H1 (cell line): ENCODE measurements around the gene PLEKHG3. TPM values are rescaled to one million over a fixed set of nuclear protein-coding genes. Genes with fewer than 3 reads are reported as not detected.

ENCODE experiments used
- CTCF ChIA-PET: fragments of 300-600 bp; sonication (Branson Sonifier 250); formaldehyde crosslinking; loops from one replicate; lab custom pipeline; 2021; ENCODE audit not compliant: partially characterized antibody; lab: Charles Lee
- POLR2A ChIA-PET: fragments of 300-600 bp; sonication (Branson Sonifier 250); formaldehyde crosslinking; loops from one replicate; lab custom pipeline; 2021; ENCODE audit warnings: inconsistent platforms; ENCODE audit not compliant: partially characterized antibody; lab: Charles Lee
- DNase-seq, 2 experiments: peaks; one replicate each; pipeline versions ENCODE4 v3.0.0 to v3.0.0-alpha.2; 2010 to 2022; ENCODE audit warnings: low spot score in 2 of 2, low read depth in 1 of 2, mixed read lengths in 1 of 2
- FAIRE-seq: peaks from 2 replicates; lab custom pipeline; 2011; peaks lifted over from hg19 to GRCh38; lab: Jason Lieb, UNC
- H2AFZ ChIP-seq: 2 replicates; pipeline ENCODE4 v1.8.1; 2012; ENCODE audit warnings: low read length, inconsistent platforms
- H2AK5ac ChIP-seq: 2 replicates; pipeline ENCODE4 v1.6.1; 2013; ENCODE audit warnings: low read depth, low read length
- H2BK120ac ChIP-seq: replicated peaks from 2 replicates; pipeline ENCODE3; 2013; ENCODE audit warnings: low read depth, low read length, inconsistent platforms
- H2BK12ac ChIP-seq: 2 replicates; pipeline ENCODE4 v1.6.1; 2013; ENCODE audit warnings: low read depth, low read length
- H2BK15ac ChIP-seq: 2 replicates; pipeline ENCODE4 v1.6.1; 2013; ENCODE audit warnings: low read length
- H2BK20ac ChIP-seq: 2 replicates; pipeline ENCODE4 v1.6.1; 2013; ENCODE audit warnings: low read length
- H2BK5ac ChIP-seq: 2 replicates; pipeline ENCODE4 v1.6.1; 2013; ENCODE audit warnings: low read depth, low read length
- H3K14ac ChIP-seq: 2 replicates; pipeline ENCODE4 v1.6.1; 2013; ENCODE audit warnings: inconsistent platforms; ENCODE audit not compliant: insufficient read length
- H3K18ac ChIP-seq: 2 replicates; pipeline ENCODE4 v1.6.1; 2013; ENCODE audit warnings: low read length; ENCODE audit errors: extremely low read depth
- H3K23ac ChIP-seq: 2 replicates; pipeline ENCODE4 v1.6.1; 2013; ENCODE audit warnings: inconsistent platforms; ENCODE audit not compliant: insufficient read length
- H3K23me2 ChIP-seq: 2 replicates; pipeline ENCODE4 v1.6.1; 2013; ENCODE audit warnings: low read depth, low read length
- H3K27ac ChIP-seq: 2 replicates; pipeline ENCODE4 v1.6.1; 2011; ENCODE audit warnings: low read depth, low read length, inconsistent platforms
- H3K27me3 ChIP-seq, 4 experiments: replicated peaks in 1 of 4; 1 replicate in 1 of 4; 2 replicates in 3 of 4; pipeline versions ENCODE4 v1.6.1 to v1.8.1; 2011 to 2013; ENCODE audit warnings: low read length in 3 of 4, mild to moderate bottlenecking in 3 of 4, inconsistent platforms in 2 of 4, mixed read lengths in 2 of 4, moderate library complexity in 1 of 4; ENCODE audit not compliant: control insufficient read depth in 3 of 4, insufficient read depth in 3 of 4; ENCODE audit errors: extremely low read depth in 1 of 4
- H3K36me3 ChIP-seq, 4 experiments: 2 replicates each; pipeline versions ENCODE4 v1.6.1 to v1.8.1; 2011 to 2013; ENCODE audit warnings: mild to moderate bottlenecking in 4 of 4, low read length in 3 of 4, moderate library complexity in 2 of 4, control low read depth in 1 of 4, inconsistent platforms in 1 of 4; ENCODE audit not compliant: insufficient read depth in 4 of 4, control insufficient read depth in 2 of 4
- H3K4ac ChIP-seq: replicated peaks from 2 replicates; pipeline ENCODE3; 2013; ENCODE audit warnings: low read length, low read depth, mixed read lengths, inconsistent platforms; ENCODE audit not compliant: insufficient read length
- H3K4me1 ChIP-seq, 4 experiments: replicated peaks in 1 of 4; 1 replicate in 1 of 4; 2 replicates in 3 of 4; pipeline versions ENCODE4 v1.6.1 to v1.8.1; 2011 to 2013; ENCODE audit warnings: low read length in 3 of 4, inconsistent platforms in 2 of 4, mixed read lengths in 1 of 4; ENCODE audit not compliant: insufficient read depth in 4 of 4, control insufficient read depth in 3 of 4
- H3K4me2 ChIP-seq, 2 experiments: 2 replicates each; pipeline versions ENCODE4 v1.6.1 to v1.8.1; 2011 to 2013; ENCODE audit warnings: low read depth in 2 of 2, low read length in 2 of 2, control low read depth in 1 of 2, inconsistent platforms in 1 of 2, mild to moderate bottlenecking in 1 of 2; ENCODE audit not compliant: insufficient read depth in 1 of 2
- H3K4me3 ChIP-seq, 4 experiments: fragments of 200-600, 300-600 bp in 1 of 4; sonication (generic), shearing (Covaris generic), sonication (Bioruptor Twin) in 1 of 4; 2 replicates each; pipeline versions ENCODE4 v1.5.1 to v1.8.1; 2011 to 2016; ENCODE audit warnings: low read length in 4 of 4, low read depth in 3 of 4, control low read depth in 2 of 4, inconsistent platforms in 2 of 4, mild to moderate bottlenecking in 2 of 4, mixed read lengths in 1 of 4, moderate library complexity in 1 of 4; ENCODE audit not compliant: insufficient read depth in 2 of 4; ENCODE audit errors: extremely low read depth in 1 of 4
- H3K56ac ChIP-seq: replicated peaks from 2 replicates; pipeline ENCODE3; 2013; ENCODE audit warnings: low read depth, mild to moderate bottlenecking, mixed read lengths, low read length, inconsistent platforms; ENCODE audit not compliant: insufficient read length
- H3K79me1 ChIP-seq: 2 replicates; pipeline ENCODE4 v1.6.1; 2013; ENCODE audit warnings: low read depth, low read length, control low read depth
- H3K79me2 ChIP-seq, 2 experiments: 2 replicates each; pipeline versions ENCODE4 v1.6.1 to v1.8.1; 2012 to 2013; ENCODE audit warnings: low read length in 2 of 2, mild to moderate bottlenecking in 2 of 2, inconsistent platforms in 1 of 2; ENCODE audit not compliant: insufficient read depth in 2 of 2, control insufficient read depth in 1 of 2
- H3K9ac ChIP-seq, 4 experiments: replicated peaks in 1 of 4; 1 replicate in 1 of 4; 2 replicates in 3 of 4; pipeline versions ENCODE4 v1.6.1 to v1.8.1; 2011 to 2013; ENCODE audit warnings: low read depth in 3 of 4, low read length in 3 of 4, control low read depth in 2 of 4, mild to moderate bottlenecking in 2 of 4, moderate library complexity in 2 of 4, inconsistent platforms in 1 of 4; ENCODE audit errors: extremely low read depth in 1 of 4
- H3K9me3 ChIP-seq, 2 experiments: 2 replicates each; pipeline versions ENCODE4 v1.6.1 to v1.8.1; 2012 to 2013; ENCODE audit warnings: mild to moderate bottlenecking in 2 of 2, moderate library complexity in 2 of 2, control low read depth in 1 of 2, inconsistent platforms in 1 of 2, low read depth in 1 of 2, low read length in 1 of 2, mixed read lengths in 1 of 2; ENCODE audit not compliant: insufficient read depth in 2 of 2
- H4K20me1 ChIP-seq, 2 experiments: replicated peaks in 1 of 2; 2 replicates each; pipeline versions ENCODE3 to v1.8.1; 2011 to 2013; ENCODE audit warnings: inconsistent platforms in 2 of 2, low read length in 2 of 2, mild to moderate bottlenecking in 1 of 2; ENCODE audit not compliant: insufficient read depth in 2 of 2, control insufficient read depth in 1 of 2
- H4K5ac ChIP-seq: 2 replicates; pipeline ENCODE4 v1.6.1; 2013; ENCODE audit warnings: low read length, low read depth, mixed read lengths, inconsistent platforms; ENCODE audit not compliant: insufficient read length
- H4K8ac ChIP-seq: 2 replicates; pipeline ENCODE4 v1.8.0; 2013; ENCODE audit warnings: mild to moderate bottlenecking, moderate library complexity, low read length, inconsistent platforms; ENCODE audit not compliant: insufficient read depth; ENCODE audit errors: extremely low read depth
- H4K91ac ChIP-seq: replicated peaks from 2 replicates; pipeline ENCODE3; 2013; ENCODE audit warnings: low read length, mixed read lengths, inconsistent platforms; ENCODE audit not compliant: insufficient read length
- CBX8 ChIP-seq: fragments of 300-800, 300-1000 bp; sonication (generic); IDR thresholded peaks from 2 replicates; pipeline ENCODE4 v1.7.1; 2016; ENCODE audit warnings: low read depth, low read length, borderline replicate concordance
- CREB1 ChIP-seq: IDR thresholded peaks from 2 replicates; pipeline ENCODE4 v1.6.1; 2012; ENCODE audit warnings: inconsistent platforms
- EZH2 ChIP-seq: fragments of 200-600 bp; sonication (generic); IDR thresholded peaks from 2 replicates; pipeline ENCODE4 v1.7.1; 2012; ENCODE audit warnings: low read depth, mild to moderate bottlenecking, moderate library complexity, low read length, inconsistent platforms; ENCODE audit not compliant: severe bottlenecking
- HDAC6 ChIP-seq: IDR thresholded peaks from one replicate; pipeline ENCODE4 v1.7.1; 2012; ENCODE audit warnings: low read depth, mild to moderate bottlenecking, inconsistent platforms, low read length, moderate library complexity
- JUND ChIP-seq: IDR thresholded peaks from 2 replicates; pipeline ENCODE4 v1.6.1; 2011; ENCODE audit warnings: mild to moderate bottlenecking, improper control_type of control experiment, low read length
- KDM5A ChIP-seq: fragments of 200-600 bp; IDR thresholded peaks from 2 replicates; pipeline ENCODE4 v1.7.1; 2012; ENCODE audit warnings: mild to moderate bottlenecking, low read length, inconsistent platforms, mixed read lengths
- RFX5 ChIP-seq: IDR thresholded peaks from 2 replicates; pipeline ENCODE4 v1.6.1; 2011; ENCODE audit warnings: low read depth, low read length, improper control_type of control experiment, borderline replicate concordance
- SIRT6 ChIP-seq: IDR thresholded peaks from one replicate; pipeline ENCODE4 v1.7.1; 2012; ENCODE audit warnings: low read length, inconsistent platforms
- SP4 ChIP-seq: IDR thresholded peaks from 2 replicates; pipeline ENCODE4 v1.6.1; 2012; ENCODE audit warnings: low read length, inconsistent platforms
- TEAD4 ChIP-seq: IDR thresholded peaks from 2 replicates; pipeline ENCODE4 v1.6.1; 2012; ENCODE audit warnings: low read depth, low read length, inconsistent platforms, mixed read lengths
- ZNF274 ChIP-seq: IDR thresholded peaks from 2 replicates; pipeline ENCODE4 v1.7.0; 2012; ENCODE audit warnings: low read length, borderline replicate concordance; ENCODE audit errors: extremely low read depth
- whole genome bisulfite sequencing, 2 experiments: shearing (Covaris generic) in 1 of 2; methylation state at CpG; one replicate each; pipeline versions ENCODE4 v1.1.6 to v1.1.7; 2013 to 2015; ENCODE audit warnings: low lambda C conversion rate in 2 of 2, mixed read lengths in 2 of 2, inconsistent platforms in 1 of 2, low coverage in 1 of 2, missing lambda C conversion rate in 1 of 2; ENCODE audit not compliant: insufficient replicate concordance in 2 of 2, insufficient coverage in 1 of 2, insufficient read length in 1 of 2; ENCODE audit errors: extremely low coverage in 1 of 2, missing lambda C conversion rate in 1 of 2; 5-methylcytosine and 5-hydroxymethylcytosine counted together
- polyA plus RNA-seq, 7 experiments: library from polyadenylated mRNA; depleted of rRNA in 3 of 7; stranded (reverse) in 5 of 7; unstranded in 2 of 7; fragments of >200 nt in 5 of 7; fragments of 200-250 nt in 2 of 7; gene quantifications; 1 replicate in 5 of 7; 2 replicates in 1 of 7; 4 replicates in 1 of 7; pipeline versions ENCODE4 v1.2.1 to v1.2.3, GENCODE V29; 2011 to 2013; ENCODE audit warnings: missing spikeins in 2 of 7, mixed read lengths in 2 of 7
- total RNA-seq: library from RNA; stranded (reverse); fragmentation: NEBNext Ultra II Directional; extraction: Animal tissue kit (Norgen Biotek cat#: 25700); gene quantifications from 2 replicates; pipeline ENCODE4 v1.2.1, GENCODE V29; 2021

PLEKHG3 gene
- total and polyA plus RNA-seq, 2 of the 8 experiments (the other 6 are each of a cell fraction or from before 2014, with no cell fraction given), result 43.4 to 90.6 TPM

DNA sequence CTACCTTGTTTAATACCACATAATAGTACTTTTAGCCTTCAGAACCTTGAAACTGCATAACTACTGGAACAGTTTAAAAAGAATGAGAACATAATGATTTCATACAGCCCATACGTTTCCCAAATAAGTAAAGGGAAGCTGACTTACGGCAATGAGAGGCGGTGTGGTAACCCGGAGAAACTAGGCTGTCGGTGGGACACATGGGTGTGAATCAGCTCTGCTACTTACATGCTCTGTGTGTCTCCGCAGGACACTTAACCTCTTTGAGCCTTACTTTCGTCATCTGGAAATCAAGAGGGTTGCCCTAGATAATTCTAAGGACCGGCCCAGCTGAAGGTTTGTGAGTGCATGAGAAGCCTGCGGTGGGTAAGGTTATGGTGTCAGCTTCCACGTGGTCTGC lies 49.3 kb upstream of the PLEKHG3 start:
- Histone ChIP-seq H2BK20ac (no peak overlapping the region), H4K20me1 (no peaks in the 10 kb centered on the region), H3K36me3 (no peaks in the 10 kb centered on the region), H3K56ac (no peak overlapping the region), H3K4ac (no peak overlapping the region), H2AFZ (0 out of 2 replicates have a peak overlapping the region, but pooled peaks have one; percentile 20), H3K79me1 (no peaks in the 10 kb centered on the region), H3K18ac (peak overlapping the region; percentile 72; the same call in 1 of the 2 replicates), H2AK5ac (no peak overlapping the region), H4K91ac (no peak overlapping the region), H3K14ac (no peak overlapping the region), H3K23me2 (no peaks in the 10 kb centered on the region), H4K5ac (no peak overlapping the region), H3K27ac (no peak overlapping the region), H3K27me3 (no peaks in the 10 kb centered on the region; a peak in 1 of 7 replicates), H2BK15ac (no peak overlapping the region), H3K23ac (no peak overlapping the region), H3K4me2 (no peak overlapping the region), H3K4me3 (no peak overlapping the region), H4K8ac (no peak overlapping the region; the same call in 1 of the 2 replicates), H2BK120ac (no peak overlapping the region), H3K9me3 (peaks cover 0 to 5% of the 10 kb centered on the region in 2 experiments; a peak in 1 of 4 replicates), H3K9ac (no peak overlapping the region), H3K79me2 (no peaks in the 10 kb centered on the region), H2BK12ac (no peak overlapping the region), H2BK5ac (no peak overlapping the region), H3K4me1 (no peaks in the 10 kb centered on the region)
- ChIA-PET CTCF (interaction anchor here (0.6 to 2.2 kb wide), 15 partner anchors 10 to 379 kb away, joined by 3 to 8 read pairs (median 4); no protein-coding TSS in a partner anchor), POLR2A (interaction anchor here (0.6 to 1.6 kb wide), 3 partner anchors 9 to 52 kb away, joined by 3 to 5 read pairs (median 3); no protein-coding TSS in a partner anchor)
- DNase-seq (no peak), FAIRE-seq (no peak)
- WGBS, 2 experiments, result 93% methylated on average over 10 of the region's 10 CpGs; no CpG with 5 or more reads in 1 of the 2 experiments
- no peak for TF ChIP-seq SIRT6
- no peak for TF ChIP-seq ZNF274
- no peak for TF ChIP-seq CBX8
- no peak for TF ChIP-seq EZH2
- TF ChIP-seq RFX5, result no peak
- TF ChIP-seq JUND, result no peak
- no peak for TF ChIP-seq CREB1
- no peak for TF ChIP-seq HDAC6
- no peak for TF ChIP-seq KDM5A
- TF ChIP-seq TEAD4, result no peak
- TF ChIP-seq SP4, result no peak
